ENCODE measurements around the gene MYRF.
A peak's percentile ranks its signal among the peaks of the same experiment; 100 is the strongest.

The MYRF gene

GRCh38 chr11:61745781-61746441 lies 6.5 kb upstream of the MYRF start:
- peaks cover 0 to 14% of the 10 kb centered on the region in 2 experiments; a peak in 1 of 3 replicates for H3K36me3 ChIP-seq (ENCODE audit: control insufficient read depth in 2 of 2, insufficient read depth in 1 of 2, low read length in 2 of 2)
- H3K4me1 ChIP-seq (ENCODE audit: control insufficient read depth, insufficient read depth, low read length), result no peaks in the 10 kb centered on the region
- H3K4me3 ChIP-seq (ENCODE audit: low read depth, low read length), result no peak overlapping the region
- no peaks in the 10 kb centered on the region for H3K9me3 ChIP-seq (ENCODE audit: control insufficient read depth, insufficient read depth, low read depth, low read length)
- TF ChIP-seq ZBTB17 (tag by site-specific recombination; IDR thresholded peaks at IDR 0.05) (peak; percentile 59), GLIS1 (tag by site-specific recombination; IDR thresholded peaks at IDR 0.05) (0 out of 2 replicates have a peak, but pooled peaks have one; percentile 11)
- TF ChIP-seq, protein P1, sequence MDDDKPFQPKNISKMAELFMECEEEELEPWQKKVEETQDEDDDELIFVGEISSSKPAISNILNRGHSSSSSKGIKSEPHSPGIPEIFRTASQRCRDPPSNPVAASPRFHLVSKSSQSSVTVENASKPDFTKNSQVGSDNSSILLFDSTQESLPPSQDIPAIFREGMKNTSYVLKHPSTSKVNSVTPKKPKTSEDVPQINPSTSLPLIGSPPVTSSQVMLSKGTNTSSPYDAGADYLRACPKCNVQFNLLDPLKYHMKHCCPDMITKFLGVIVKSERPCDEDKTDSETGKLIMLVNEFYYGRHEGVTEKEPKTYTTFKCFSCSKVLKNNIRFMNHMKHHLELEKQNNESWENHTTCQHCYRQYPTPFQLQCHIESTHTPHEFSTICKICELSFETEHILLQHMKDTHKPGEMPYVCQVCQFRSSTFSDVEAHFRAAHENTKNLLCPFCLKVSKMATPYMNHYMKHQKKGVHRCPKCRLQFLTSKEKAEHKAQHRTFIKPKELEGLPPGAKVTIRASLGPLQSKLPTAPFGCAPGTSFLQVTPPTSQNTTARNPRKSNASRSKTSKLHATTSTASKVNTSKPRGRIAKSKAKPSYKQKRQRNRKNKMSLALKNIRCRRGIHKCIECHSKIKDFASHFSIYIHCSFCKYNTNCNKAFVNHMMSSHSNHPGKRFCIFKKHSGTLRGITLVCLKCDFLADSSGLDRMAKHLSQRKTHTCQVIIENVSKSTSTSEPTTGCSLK (tag by site-specific recombination; IDR thresholded peaks at IDR 0.05), result no peak
- ChIA-PET CTCF (interaction anchor here (0.6 to 6.7 kb wide), 5 partner anchors 12 to 367 kb away, joined by 3 to 118 read pairs (median 11); partner anchors contain the start of genes FEN1 and TMEM258), POLR2A (interaction anchor here (0.6 to 1.5 kb wide), 2 partner anchors 42 to 124 kb away, joined by 3 to 8 read pairs; no protein-coding TSS in a partner anchor)
- no peak overlapping the region for H3K27ac ChIP-seq (ENCODE audit: extremely low read depth, low read depth, low read length)

DNA sequence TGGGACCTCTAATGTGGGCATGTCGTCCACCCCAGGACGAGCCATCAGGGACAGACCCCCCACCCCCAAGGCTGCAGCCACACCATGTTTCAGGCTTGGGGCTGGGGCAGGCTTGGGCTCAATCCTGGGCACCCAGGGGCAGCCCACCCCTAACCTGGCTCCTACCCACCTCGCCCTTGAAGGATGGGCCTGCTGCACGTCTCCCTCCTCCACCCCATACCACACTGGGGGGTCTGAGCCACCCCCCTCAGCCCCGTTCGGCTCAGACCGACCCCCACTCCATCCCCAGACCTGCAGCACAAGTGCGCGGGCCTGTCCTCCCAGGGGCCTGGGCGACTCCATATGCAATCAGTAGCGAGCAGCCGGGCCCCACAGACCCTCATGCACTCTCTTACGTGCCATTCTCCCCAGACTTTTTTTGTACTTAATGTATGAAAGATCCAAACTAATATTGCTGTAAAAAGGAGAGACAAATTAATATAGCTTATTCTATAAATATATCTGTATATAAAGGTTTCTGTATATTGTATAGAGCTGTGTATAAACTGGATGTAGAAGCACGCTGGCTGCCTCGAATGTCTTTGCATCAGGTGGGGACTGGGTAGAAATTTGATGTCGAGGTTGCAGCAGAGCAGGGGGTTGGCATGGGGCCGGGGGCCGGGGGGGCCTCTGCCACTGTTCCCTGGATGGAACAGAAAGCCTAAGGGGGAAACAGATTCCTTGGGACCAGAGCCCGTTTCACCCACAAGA lies 5.8 kb upstream of the MYRF start:
- ChIA-PET POLR2A (interaction anchor here (1.5 to 2.0 kb wide), 2 partner anchors 41 to 46 kb away, joined by 3 to 8 read pairs; partner anchors contain the start of genes FEN1 and TMEM258), CTCF (interaction anchor here (0.6 to 6.7 kb wide), 21 partner anchors 8 to 388 kb away, joined by 3 to 118 read pairs (median 7); partner anchors contain the start of genes FEN1 and TMEM258)
- TF ChIP-seq, protein P2, sequence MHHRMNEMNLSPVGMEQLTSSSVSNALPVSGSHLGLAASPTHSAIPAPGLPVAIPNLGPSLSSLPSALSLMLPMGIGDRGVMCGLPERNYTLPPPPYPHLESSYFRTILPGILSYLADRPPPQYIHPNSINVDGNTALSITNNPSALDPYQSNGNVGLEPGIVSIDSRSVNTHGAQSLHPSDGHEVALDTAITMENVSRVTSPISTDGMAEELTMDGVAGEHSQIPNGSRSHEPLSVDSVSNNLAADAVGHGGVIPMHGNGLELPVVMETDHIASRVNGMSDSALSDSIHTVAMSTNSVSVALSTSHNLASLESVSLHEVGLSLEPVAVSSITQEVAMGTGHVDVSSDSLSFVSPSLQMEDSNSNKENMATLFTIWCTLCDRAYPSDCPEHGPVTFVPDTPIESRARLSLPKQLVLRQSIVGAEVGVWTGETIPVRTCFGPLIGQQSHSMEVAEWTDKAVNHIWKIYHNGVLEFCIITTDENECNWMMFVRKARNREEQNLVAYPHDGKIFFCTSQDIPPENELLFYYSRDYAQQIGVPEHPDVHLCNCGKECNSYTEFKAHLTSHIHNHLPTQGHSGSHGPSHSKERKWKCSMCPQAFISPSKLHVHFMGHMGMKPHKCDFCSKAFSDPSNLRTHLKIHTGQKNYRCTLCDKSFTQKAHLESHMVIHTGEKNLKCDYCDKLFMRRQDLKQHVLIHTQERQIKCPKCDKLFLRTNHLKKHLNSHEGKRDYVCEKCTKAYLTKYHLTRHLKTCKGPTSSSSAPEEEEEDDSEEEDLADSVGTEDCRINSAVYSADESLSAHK (tag by site-specific recombination; IDR thresholded peaks at IDR 0.05), result no peak
- TF ChIP-seq, protein P3, sequence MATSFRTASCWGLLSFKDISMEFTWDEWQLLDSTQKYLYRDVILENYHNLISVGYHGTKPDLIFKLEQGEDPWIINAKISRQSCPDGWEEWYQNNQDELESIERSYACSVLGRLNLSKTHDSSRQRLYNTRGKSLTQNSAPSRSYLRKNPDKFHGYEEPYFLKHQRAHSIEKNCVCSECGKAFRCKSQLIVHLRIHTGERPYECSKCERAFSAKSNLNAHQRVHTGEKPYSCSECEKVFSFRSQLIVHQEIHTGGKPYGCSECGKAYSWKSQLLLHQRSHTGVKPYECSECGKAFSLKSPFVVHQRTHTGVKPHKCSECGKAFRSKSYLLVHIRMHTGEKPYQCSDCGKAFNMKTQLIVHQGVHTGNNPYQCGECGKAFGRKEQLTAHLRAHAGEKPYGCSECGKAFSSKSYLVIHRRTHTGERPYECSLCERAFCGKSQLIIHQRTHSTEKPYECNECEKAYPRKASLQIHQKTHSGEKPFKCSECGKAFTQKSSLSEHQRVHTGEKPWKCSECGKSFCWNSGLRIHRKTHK (tag by site-specific recombination; IDR thresholded peaks at IDR 0.05), result no peak
- TF ChIP-seq KLF16 (tag by site-specific recombination; IDR thresholded peaks at IDR 0.05), result no peak
- no peak for TF ChIP-seq ZNF175 (tag by site-specific recombination; IDR thresholded peaks at IDR 0.05)
- TF ChIP-seq ZNF391 (tag by site-specific recombination; IDR thresholded peaks at IDR 0.05; ENCODE audit: borderline replicate concordance, low read depth), result no peak
- TF ChIP-seq ZFP69B (tag by site-specific recombination; IDR thresholded peaks at IDR 0.05), result no peak

DNA sequence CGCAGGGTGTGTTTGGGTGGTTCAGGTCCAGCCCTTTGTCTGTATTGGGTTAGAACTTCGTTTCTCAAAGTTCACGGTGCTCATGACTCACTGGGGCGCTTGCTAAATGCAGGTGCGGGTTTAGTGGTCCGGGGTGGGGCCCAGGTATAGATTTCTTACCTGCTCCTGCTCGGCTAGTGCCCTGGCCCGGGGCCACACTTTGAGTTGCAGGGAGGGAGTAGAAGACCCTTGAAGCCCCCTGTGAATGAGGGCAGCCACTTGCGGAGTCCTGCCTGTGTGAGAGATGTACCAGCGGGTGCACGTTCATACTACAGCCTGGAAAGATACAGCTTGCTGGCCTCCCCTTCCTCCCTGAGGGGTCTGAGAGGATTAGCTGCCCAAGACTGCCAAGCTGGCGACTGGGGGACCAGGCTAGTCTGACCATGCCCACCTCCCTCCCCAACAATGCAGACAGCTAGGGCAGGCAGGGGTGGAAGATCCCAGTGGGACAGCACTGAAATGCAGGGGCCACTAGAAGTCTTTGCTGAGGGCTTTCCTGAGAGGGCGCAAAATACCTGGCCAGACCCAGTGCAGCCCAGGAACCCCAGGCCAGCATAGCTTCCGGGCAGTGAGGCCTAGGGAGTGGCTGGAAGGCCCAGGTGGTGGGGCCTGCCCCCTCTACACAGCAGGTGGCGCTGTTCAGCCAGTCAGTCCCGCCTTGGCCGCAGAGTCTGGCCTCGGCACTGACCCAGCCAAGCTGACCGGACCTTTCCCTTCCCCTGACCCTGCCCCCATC lies 5.1 kb upstream of the MYRF start:
- Histone ChIP-seq H3K9me3 (ENCODE audit: control insufficient read depth, insufficient read depth, low read depth, low read length) (no peaks in the 10 kb centered on the region), H3K4me3 (ENCODE audit: low read depth, low read length) (no peak overlapping the region), H3K4me1 (ENCODE audit: control insufficient read depth, insufficient read depth, low read length) (no peaks in the 10 kb centered on the region), H3K27ac (ENCODE audit: extremely low read depth, low read depth, low read length) (no peak overlapping the region), H3K36me3 (ENCODE audit: control insufficient read depth in 2 of 2, insufficient read depth in 1 of 2, low read length in 2 of 2) (peaks cover 0 to 1% of the 10 kb centered on the region in 2 experiments; a peak in 1 of 3 replicates)
- POLR2A ChIA-PET, result interaction anchor here (1.5 to 2.0 kb wide), 2 partner anchors 41 to 45 kb away, joined by 3 to 8 read pairs; partner anchors contain the start of genes FEN1 and TMEM258
- CTCF ChIA-PET, result interaction anchor here (0.6 to 6.7 kb wide), 31 partner anchors 9 to 387 kb away, joined by 3 to 118 read pairs (median 5); partner anchors contain the start of genes FEN1 and TMEM258
- TF ChIP-seq, protein P4, sequence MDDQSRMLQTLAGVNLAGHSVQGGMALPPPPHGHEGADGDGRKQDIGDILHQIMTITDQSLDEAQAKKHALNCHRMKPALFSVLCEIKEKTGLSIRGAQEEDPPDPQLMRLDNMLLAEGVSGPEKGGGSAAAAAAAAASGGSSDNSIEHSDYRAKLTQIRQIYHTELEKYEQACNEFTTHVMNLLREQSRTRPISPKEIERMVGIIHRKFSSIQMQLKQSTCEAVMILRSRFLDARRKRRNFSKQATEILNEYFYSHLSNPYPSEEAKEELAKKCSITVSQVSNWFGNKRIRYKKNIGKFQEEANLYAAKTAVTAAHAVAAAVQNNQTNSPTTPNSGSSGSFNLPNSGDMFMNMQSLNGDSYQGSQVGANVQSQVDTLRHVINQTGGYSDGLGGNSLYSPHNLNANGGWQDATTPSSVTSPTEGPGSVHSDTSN (CRISPR knock-in tag; IDR thresholded peaks at IDR 0.05), result no peak
- no peak for TF ChIP-seq TCF7L2 (IDR thresholded peaks at IDR 0.05; ENCODE audit: borderline replicate concordance, low read depth, low read length)
- peak; percentile 42; the same call in 1 of the 2 replicates for TF ChIP-seq ZNF2 (tag by site-specific recombination; IDR thresholded peaks at IDR 0.05)
- TF ChIP-seq, protein P5, sequence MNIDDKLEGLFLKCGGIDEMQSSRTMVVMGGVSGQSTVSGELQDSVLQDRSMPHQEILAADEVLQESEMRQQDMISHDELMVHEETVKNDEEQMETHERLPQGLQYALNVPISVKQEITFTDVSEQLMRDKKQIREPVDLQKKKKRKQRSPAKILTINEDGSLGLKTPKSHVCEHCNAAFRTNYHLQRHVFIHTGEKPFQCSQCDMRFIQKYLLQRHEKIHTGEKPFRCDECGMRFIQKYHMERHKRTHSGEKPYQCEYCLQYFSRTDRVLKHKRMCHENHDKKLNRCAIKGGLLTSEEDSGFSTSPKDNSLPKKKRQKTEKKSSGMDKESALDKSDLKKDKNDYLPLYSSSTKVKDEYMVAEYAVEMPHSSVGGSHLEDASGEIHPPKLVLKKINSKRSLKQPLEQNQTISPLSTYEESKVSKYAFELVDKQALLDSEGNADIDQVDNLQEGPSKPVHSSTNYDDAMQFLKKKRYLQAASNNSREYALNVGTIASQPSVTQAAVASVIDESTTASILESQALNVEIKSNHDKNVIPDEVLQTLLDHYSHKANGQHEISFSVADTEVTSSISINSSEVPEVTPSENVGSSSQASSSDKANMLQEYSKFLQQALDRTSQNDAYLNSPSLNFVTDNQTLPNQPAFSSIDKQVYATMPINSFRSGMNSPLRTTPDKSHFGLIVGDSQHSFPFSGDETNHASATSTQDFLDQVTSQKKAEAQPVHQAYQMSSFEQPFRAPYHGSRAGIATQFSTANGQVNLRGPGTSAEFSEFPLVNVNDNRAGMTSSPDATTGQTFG (tag by site-specific recombination; IDR thresholded peaks at IDR 0.05; ENCODE audit: borderline replicate concordance), result no peak
- TF ChIP-seq ZNF654 (tag by site-specific recombination; IDR thresholded peaks at IDR 0.05; ENCODE audit: low read depth), result peak; percentile 44
- TF ChIP-seq BCL11A (tag by site-specific recombination; IDR thresholded peaks at IDR 0.05; ENCODE audit: low read depth), result 0 out of 2 replicates have a peak, but pooled peaks have one; percentile 20
- peak; percentile 91 for TF ChIP-seq ZNF341 (tag by site-specific recombination; IDR thresholded peaks at IDR 0.05; ENCODE audit: low read depth)

More for the DNA sequence above, 5.8 kb upstream of the MYRF start:
- Histone ChIP-seq H3K4me1 (ENCODE audit: control insufficient read depth, insufficient read depth, low read length) (no peaks in the 10 kb centered on the region), H3K9me3 (ENCODE audit: control insufficient read depth, insufficient read depth, low read depth, low read length) (no peaks in the 10 kb centered on the region), H3K36me3 (ENCODE audit: control insufficient read depth in 2 of 2, insufficient read depth in 1 of 2, low read length in 2 of 2) (peaks cover 0 to 9% of the 10 kb centered on the region in 2 experiments; a peak in 1 of 3 replicates), H3K27ac (ENCODE audit: extremely low read depth, low read depth, low read length) (no peak overlapping the region), H3K4me3 (ENCODE audit: low read depth, low read length) (no peak overlapping the region)
